Activated T-cell treated with anti-CD3 and anti-CD28 coated beads, Interleukin-2, amount 50 U/mL, for 72 hours (primary cell): Measurements from ENCODE around the gene PGC. TPM values are rescaled to one million over a fixed set of nuclear protein-coding genes. Genes with fewer than 3 reads are reported as not detected.

Experiments used
- ATAC-seq, 2 donors: fragments of 150-1000 bp; cut with Tn5 transposase; replicated peaks in 1 of 2; 2 replicates each; pipeline ENCODE4 v1.10.0; 2021; ENCODE audit warnings: moderate library complexity in 2 of 2, mild to moderate bottlenecking in 1 of 2
- DNase-seq, 2 donors: peaks; one replicate each; pipeline ENCODE4 v3.0.0; 2021 to 2022; ENCODE audit warnings: mixed read lengths in 1 of 2
- H3K27ac Mint-ChIP-seq: one replicate; pipeline ENCODE4 v1.8.0; 2022; ENCODE audit warnings: mild to moderate bottlenecking, moderate library complexity, mixed read lengths
- H3K27me3 Mint-ChIP-seq: one replicate; pipeline ENCODE4 v1.8.0; 2022; ENCODE audit warnings: low read depth, mixed read lengths
- H3K36me3 Mint-ChIP-seq, 2 donors: one replicate each; pipeline ENCODE4 v1.8.0; 2022; ENCODE audit warnings: mixed read lengths in 2 of 2, mild to moderate bottlenecking in 1 of 2; ENCODE audit not compliant: insufficient read depth in 2 of 2
- H3K4me1 Mint-ChIP-seq: one replicate; pipeline ENCODE4 v1.8.0; 2022; ENCODE audit warnings: low read depth, mixed read lengths
- H3K4me3 Mint-ChIP-seq, 2 donors: one replicate each; pipeline ENCODE4 v1.8.0; 2022; ENCODE audit warnings: mild to moderate bottlenecking in 2 of 2, mixed read lengths in 2 of 2, moderate library complexity in 2 of 2
- H3K9me3 Mint-ChIP-seq, 2 donors: one replicate each; pipeline ENCODE4 v1.8.0; 2022; ENCODE audit warnings: mixed read lengths in 2 of 2
- total RNA-seq, 2 donors: library from RNA; stranded (reverse); gene quantifications; one replicate each; pipeline ENCODE4 v1.2.3, GENCODE V29; 2022

Gene PGC
- total RNA-seq, 2 donors from 2014 or later, result not detected

- Mint-ChIP-seq H3K4me1 (no peaks in the 10 kb centered on the region), H3K27ac (no peak overlapping the region), H3K36me3 (no peaks in the 10 kb centered on the region), H3K27me3 (no peaks in the 10 kb centered on the region), H3K4me3 (no peak overlapping the region), H3K9me3 (no peaks in the 10 kb centered on the region)
- no peak for DNase-seq
- ATAC-seq, result no peak
Measured at GRCh38 chr6:41694815-41695526, 52.2 kb downstream of the PGC start.

DNA sequence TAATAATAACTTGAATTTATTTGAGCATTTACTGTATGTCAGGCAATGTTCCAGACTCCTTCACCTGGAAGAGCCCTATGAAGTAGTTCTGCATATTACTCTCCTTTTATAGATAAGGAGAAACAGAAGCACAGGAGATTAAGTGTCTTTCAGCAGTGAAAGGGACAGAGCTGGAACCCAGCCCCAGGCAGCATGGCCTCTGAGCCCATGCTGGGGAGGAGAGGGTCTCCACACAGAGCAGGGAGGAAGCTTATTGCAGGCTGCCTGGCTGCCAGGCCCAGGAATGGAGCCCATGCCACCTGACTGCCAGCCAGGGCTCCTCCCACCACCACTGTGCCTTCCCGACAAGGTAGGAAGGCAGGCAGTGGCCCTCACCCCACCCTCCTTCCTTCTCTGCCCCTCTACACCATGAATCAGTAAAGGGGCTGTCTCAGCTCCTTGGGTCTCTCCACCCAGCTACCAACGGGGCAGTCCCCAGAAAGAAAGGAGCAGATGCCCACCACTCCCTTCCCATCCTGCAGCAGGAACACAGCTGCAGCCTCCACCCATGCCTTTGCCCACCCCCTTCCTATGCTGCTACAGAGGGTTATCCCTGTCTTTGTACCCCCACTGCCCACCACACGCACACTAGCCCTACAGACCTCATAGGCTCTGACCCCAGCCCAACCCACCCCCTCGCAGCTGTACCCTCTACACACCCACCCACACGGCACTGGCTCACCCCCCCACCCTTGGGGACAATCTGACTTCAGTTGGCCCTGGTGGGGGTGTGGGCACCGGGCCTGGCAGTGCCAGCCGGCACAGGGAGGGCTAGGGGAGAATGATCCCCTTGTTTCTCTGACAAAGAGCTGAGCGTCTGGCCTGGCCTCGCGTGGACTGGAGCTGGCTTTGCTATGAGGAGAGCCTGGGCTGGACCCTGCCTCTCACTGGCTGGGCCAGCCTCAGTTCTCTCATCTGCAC lies 53.6 kb downstream of the PGC start:
- Mint-ChIP-seq H3K4me3 (no peak overlapping the region), H3K27ac (no peak overlapping the region), H3K36me3 (no peaks in the 10 kb centered on the region), H3K27me3 (no peaks in the 10 kb centered on the region), H3K4me1 (no peaks in the 10 kb centered on the region), H3K9me3 (no peaks in the 10 kb centered on the region)
- no peak for DNase-seq
- ATAC-seq, result no peak

GRCh38 chr6:41692730-41693129 lies 54.5 kb downstream of the PGC start:
- no peaks in the 10 kb centered on the region for H3K36me3 Mint-ChIP-seq
- H3K27ac Mint-ChIP-seq, result no peak overlapping the region
- no peaks in the 10 kb centered on the region for H3K9me3 Mint-ChIP-seq
- DNase-seq, result no peak
- no peaks in the 10 kb centered on the region for H3K4me1 Mint-ChIP-seq
- no peaks in the 10 kb centered on the region for H3K27me3 Mint-ChIP-seq
- ATAC-seq, result no peak
- H3K4me3 Mint-ChIP-seq, result no peak overlapping the region

- H3K4me3 Mint-ChIP-seq, result no peak overlapping the region
- H3K4me1 Mint-ChIP-seq, result no peaks in the 10 kb centered on the region
- no peak overlapping the region for H3K27ac Mint-ChIP-seq
- H3K9me3 Mint-ChIP-seq, result no peaks in the 10 kb centered on the region
- H3K36me3 Mint-ChIP-seq, result no peaks in the 10 kb centered on the region
- DNase-seq (no peak), ATAC-seq (no peak)
- no peaks in the 10 kb centered on the region for H3K27me3 Mint-ChIP-seq
Measured at GRCh38 chr6:41692080-41692675, 55.0 kb downstream of the PGC start.

DNA sequence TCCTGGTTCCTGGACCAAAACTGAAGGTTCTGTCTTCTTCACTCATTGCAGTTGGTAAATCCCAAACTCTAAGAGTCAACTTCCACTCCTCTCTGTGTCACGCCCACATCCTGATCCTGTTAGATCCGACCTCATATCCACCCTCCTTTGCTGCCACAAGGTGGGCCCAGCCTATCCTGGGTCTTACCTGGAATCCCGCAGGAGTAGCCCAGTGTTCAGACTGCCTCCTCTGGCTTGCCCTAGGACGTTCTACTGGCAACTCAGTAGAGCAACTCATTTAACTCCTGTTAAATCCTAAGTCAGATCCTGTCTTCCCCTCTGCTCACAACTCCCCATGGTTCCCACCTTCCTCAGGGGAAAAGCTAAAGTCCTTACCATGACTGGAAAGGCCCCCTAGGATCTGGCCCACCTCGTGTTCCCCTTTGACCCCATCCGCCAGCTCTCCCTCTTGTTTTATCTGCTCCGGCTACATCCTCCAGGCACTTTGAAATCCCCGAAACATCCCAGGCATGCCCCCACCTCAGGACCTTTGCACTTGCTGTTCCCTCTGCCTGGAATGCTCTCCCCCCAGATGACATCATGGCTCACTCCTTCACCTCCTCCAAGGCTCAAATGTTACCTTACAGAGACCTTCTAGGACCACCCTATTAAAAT lies 55.6 kb downstream of the PGC start:
- H3K9me3 Mint-ChIP-seq, result no peaks in the 10 kb centered on the region
- ATAC-seq (no peak), DNase-seq (no peak)
- H3K27ac Mint-ChIP-seq, result no peak overlapping the region
- no peaks in the 10 kb centered on the region for H3K36me3 Mint-ChIP-seq
- no peak overlapping the region for H3K4me3 Mint-ChIP-seq
- H3K27me3 Mint-ChIP-seq, result no peaks in the 10 kb centered on the region
- H3K4me1 Mint-ChIP-seq, result no peaks in the 10 kb centered on the region

GRCh38 chr6:41690541-41691330 lies 56.5 kb downstream of the PGC start:
- DNase-seq (no peak), ATAC-seq (no peak)
- Mint-ChIP-seq H3K4me1 (no peaks in the 10 kb centered on the region), H3K4me3 (no peak overlapping the region), H3K27me3 (no peaks in the 10 kb centered on the region), H3K9me3 (no peaks in the 10 kb centered on the region), H3K27ac (no peak overlapping the region), H3K36me3 (no peaks in the 10 kb centered on the region)

DNA sequence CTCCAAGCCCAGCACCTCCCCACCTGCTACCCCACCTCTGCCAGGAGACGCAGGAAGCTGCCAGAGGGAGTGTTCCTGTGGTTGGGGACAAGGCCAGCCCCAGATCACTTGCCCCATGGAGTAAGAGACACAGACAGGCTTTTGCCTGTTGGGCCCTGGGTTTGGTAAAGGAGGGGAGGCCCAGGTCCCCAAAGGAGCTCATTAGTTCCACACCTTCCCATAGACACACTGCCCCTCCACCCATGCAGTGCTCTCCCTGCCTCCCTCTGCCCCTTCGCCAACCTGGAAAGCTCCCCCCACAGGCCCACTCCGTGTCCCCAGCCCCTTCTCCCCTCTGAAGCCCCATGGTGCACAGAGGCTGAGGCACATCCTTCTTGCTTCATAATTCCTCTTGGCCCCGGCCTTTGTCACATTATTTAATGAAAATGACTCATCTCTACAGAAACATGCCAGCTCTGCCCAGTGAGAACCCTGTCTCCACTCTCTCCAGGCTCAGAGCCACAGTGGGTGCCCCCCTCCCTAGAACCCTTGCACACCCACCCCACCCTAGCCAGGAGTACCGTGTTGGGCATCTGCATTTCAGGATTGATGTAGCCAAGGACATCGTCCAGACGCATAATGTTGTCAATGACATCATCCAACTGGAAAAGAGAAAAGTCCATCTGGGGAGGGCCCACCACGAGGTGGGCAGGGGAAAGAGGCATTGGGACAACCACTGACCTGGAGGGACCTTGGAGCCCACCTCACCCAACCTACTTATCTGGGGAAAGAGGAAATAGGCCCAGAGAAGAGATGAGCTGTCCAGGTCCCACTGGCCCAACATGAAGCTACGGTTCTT lies 57.8 kb downstream of the PGC start:
- DNase-seq (no peak), ATAC-seq (no peak)
- no peaks in the 10 kb centered on the region for H3K36me3 Mint-ChIP-seq
- no peaks in the 10 kb centered on the region for H3K9me3 Mint-ChIP-seq
- no peaks in the 10 kb centered on the region for H3K4me1 Mint-ChIP-seq
- H3K27me3 Mint-ChIP-seq, result no peaks in the 10 kb centered on the region
- H3K4me3 Mint-ChIP-seq, result no peak overlapping the region
- H3K27ac Mint-ChIP-seq, result no peak overlapping the region

DNA sequence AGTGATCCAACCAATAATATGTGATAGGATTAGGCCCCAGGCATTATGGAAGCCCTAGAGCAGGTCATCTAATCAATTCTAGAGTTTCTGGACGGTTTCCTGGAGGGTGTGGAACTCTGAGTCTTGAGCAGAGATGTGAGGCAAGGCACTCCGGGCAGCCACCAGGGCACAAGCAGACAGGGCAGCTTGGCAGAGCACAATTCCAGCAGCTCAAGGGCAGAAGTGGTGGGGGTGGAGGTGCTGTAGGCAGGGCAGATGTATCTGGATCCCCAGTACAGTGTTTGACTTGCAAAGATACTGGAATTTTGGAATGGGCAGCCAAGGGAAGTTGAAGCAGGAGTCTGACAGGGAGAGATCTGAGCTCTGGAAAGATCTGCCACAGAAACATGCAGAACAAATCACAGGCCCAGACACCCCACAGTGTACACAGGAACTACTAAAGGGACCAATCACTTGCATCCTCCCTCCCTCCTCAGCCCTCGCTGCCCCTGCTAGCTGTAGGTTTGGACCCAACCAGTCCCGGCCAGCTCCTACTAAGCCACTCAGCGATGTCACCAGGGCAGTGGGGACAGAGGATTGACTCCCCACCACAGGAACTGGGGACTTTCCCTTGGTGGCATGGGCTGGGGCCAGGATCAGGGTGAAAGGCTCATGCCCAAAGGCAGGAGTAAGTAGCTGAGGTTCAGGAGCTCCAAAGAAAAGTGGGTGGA lies 58.8 kb downstream of the PGC start:
- Mint-ChIP-seq H3K36me3 (no peaks in the 10 kb centered on the region), H3K27me3 (no peaks in the 10 kb centered on the region), H3K9me3 (no peaks in the 10 kb centered on the region), H3K27ac (no peak overlapping the region), H3K4me3 (no peak overlapping the region), H3K4me1 (peaks cover 5% of the 10 kb centered on the region)
- DNase-seq, result no peak
- no peak for ATAC-seq

- H3K27ac Mint-ChIP-seq, result no peak overlapping the region
- H3K9me3 Mint-ChIP-seq, result no peaks in the 10 kb centered on the region
Measured at GRCh38 chr6:41687501-41688175, 59.6 kb downstream of the PGC start.

More at GRCh38 chr6:41687501-41688175, 59.6 kb downstream of the PGC start:
- H3K4me3 Mint-ChIP-seq, result no peak overlapping the region
- ATAC-seq, result no peak
- H3K36me3 Mint-ChIP-seq, result no peaks in the 10 kb centered on the region
- no peak for DNase-seq
- H3K4me1 Mint-ChIP-seq, result peaks cover 12% of the 10 kb centered on the region
- H3K27me3 Mint-ChIP-seq, result no peaks in the 10 kb centered on the region
